OCI-LY3 (cell line): ENCODE data around the gene OR2T11.

ENCODE experiments used
- H2AFZ ChIP-seq: fragments of 200-600, 300-600 bp; shearing (Covaris generic); 2 replicates; pipeline ENCODE4 v1.6.0; 2014; ENCODE audit warnings: antibody characterized with exemption, low read depth, low read length
- H3K27ac ChIP-seq: fragments of 200-600, 300-600 bp; sonication (generic); 2 replicates; pipeline ENCODE4 v1.5.1; 2014; ENCODE audit warnings: mild to moderate bottlenecking, low read length, moderate library complexity, mixed read lengths
- H3K27me3 ChIP-seq: fragments of 200-600, 300-600 bp; sonication (generic); 2 replicates; pipeline ENCODE4 v1.6.1; 2014; ENCODE audit warnings: low read depth, low read length, mixed read lengths
- H3K36me3 ChIP-seq: fragments of 200-600, 300-600 bp; sonication (generic); replicated peaks from 2 replicates; pipeline ENCODE3; 2014; ENCODE audit warnings: low read depth, low read length, mixed read lengths
- H3K4me1 ChIP-seq: fragments of 300-600, 200-600 bp; sonication (generic); 2 replicates; pipeline ENCODE4 v1.6.1; 2014; ENCODE audit warnings: low read length, mixed read lengths
- H3K4me2 ChIP-seq: fragments of 200-600, 300-600 bp; sonication (generic); 2 replicates; pipeline ENCODE4 v1.6.1; 2014; ENCODE audit warnings: low read length, mixed read lengths
- H3K4me3 ChIP-seq: fragments of 300-600, 200-600 bp; sonication (generic); 2 replicates; pipeline ENCODE4 v1.5.1; 2014; ENCODE audit warnings: antibody characterized with exemption, mild to moderate bottlenecking, low read length, moderate library complexity
- H3K79me2 ChIP-seq: fragments of 300-600, 200-600 bp; shearing (Covaris generic); 2 replicates; pipeline ENCODE4 v1.6.1; 2014; ENCODE audit warnings: mild to moderate bottlenecking, low read length, mixed read lengths
- H3K9ac ChIP-seq: fragments of 300-600, 200-600 bp; shearing (Covaris generic); 2 replicates; pipeline ENCODE4 v1.6.0; 2014; ENCODE audit warnings: mild to moderate bottlenecking, low read length, moderate library complexity
- H3K9me3 ChIP-seq: fragments of 200-600, 300-600 bp; shearing (Covaris generic); 2 replicates; pipeline ENCODE4 v1.6.1; 2014; ENCODE audit warnings: low read length, mixed read lengths; ENCODE audit not compliant: insufficient read depth
- H4K20me1 ChIP-seq: fragments of 200-600, 300-600 bp; sonication (generic); 2 replicates; pipeline ENCODE4 v1.6.1; 2016; ENCODE audit warnings: low read length, mixed read lengths; ENCODE audit not compliant: insufficient read depth
- EZH2phosphoT487 ChIP-seq: fragments of 200-600 bp; shearing (Covaris generic); IDR thresholded peaks from 2 replicates; pipeline ENCODE4 v1.6.1; 2018; ENCODE audit warnings: antibody characterized with exemption, mixed run types, low read depth
- TF ChIP-seq, protein P1 (sequence below): fragments of 200-600, 300-600 bp; sonication (generic); IDR thresholded peaks from 2 replicates; pipeline ENCODE4 v1.5.1; 2014; ENCODE audit warnings: antibody characterized with exemption, low read length, low read depth

The OR2T11 gene

DNA sequence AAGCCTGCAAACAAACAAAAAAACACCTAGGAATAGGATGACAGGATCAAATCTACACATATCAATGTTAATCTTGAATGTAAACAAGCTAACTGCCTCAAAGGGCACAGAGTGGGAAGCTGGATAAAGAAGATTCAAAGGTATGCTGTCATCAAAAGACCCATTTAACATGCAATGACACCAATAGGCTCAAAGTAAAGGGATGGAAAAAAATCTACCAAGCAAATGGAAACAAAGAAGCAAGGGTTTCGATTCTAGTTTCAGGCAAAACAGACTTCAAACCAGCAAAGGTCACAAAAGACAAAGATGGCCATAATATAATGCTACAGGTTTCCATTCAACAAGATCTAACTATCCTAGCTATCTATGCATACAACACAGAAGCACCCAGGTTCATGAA lies 21.1 kb downstream of the OR2T11 start:
- Histone ChIP-seq H3K4me1 (no peaks in the 10 kb centered on the region), H3K79me2 (no peaks in the 10 kb centered on the region), H3K9ac (no peak overlapping the region), H3K27ac (no peak overlapping the region), H3K36me3 (no peaks in the 10 kb centered on the region), H3K27me3 (no peaks in the 10 kb centered on the region), H3K9me3 (no peaks in the 10 kb centered on the region), H2AFZ (no peak overlapping the region), H3K4me3 (no peak overlapping the region), H3K4me2 (no peak overlapping the region), H4K20me1 (no peaks in the 10 kb centered on the region)
- TF ChIP-seq, protein P1, sequence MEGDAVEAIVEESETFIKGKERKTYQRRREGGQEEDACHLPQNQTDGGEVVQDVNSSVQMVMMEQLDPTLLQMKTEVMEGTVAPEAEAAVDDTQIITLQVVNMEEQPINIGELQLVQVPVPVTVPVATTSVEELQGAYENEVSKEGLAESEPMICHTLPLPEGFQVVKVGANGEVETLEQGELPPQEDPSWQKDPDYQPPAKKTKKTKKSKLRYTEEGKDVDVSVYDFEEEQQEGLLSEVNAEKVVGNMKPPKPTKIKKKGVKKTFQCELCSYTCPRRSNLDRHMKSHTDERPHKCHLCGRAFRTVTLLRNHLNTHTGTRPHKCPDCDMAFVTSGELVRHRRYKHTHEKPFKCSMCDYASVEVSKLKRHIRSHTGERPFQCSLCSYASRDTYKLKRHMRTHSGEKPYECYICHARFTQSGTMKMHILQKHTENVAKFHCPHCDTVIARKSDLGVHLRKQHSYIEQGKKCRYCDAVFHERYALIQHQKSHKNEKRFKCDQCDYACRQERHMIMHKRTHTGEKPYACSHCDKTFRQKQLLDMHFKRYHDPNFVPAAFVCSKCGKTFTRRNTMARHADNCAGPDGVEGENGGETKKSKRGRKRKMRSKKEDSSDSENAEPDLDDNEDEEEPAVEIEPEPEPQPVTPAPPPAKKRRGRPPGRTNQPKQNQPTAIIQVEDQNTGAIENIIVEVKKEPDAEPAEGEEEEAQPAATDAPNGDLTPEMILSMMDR = no peak
- no peak for TF ChIP-seq EZH2phosphoT487

DNA sequence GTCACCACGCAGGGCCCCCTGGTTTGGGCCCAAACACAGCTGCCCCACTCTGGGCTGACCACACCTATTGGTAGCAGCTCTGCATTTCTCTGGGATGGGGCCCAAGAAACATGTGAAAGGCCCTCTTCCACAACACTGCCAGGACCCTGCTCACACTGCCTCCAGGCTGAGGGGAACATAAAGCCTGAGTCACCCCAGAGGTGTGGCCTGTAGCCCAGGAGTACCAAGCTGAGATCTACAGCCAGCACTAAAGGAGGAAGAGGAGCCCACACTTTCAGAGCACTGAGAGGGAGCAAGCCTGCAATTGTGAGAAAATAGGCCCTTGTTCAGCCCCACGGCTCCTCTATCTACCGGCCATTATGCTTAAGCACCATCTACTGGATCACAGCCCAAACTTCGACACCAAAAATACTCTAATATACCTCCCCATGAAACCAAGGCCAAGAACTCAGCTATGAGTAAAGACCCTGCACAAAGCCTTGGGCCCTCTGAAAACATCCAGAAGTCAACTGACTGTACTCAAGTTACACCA lies 22.9 kb downstream of the OR2T11 start:
- H3K36me3 ChIP-seq = no peaks in the 10 kb centered on the region
- no peaks in the 10 kb centered on the region for H3K4me1 ChIP-seq
- H3K27ac ChIP-seq = no peak overlapping the region
- H2AFZ ChIP-seq = no peak overlapping the region
- no peaks in the 10 kb centered on the region for H3K79me2 ChIP-seq
- no peaks in the 10 kb centered on the region for H3K27me3 ChIP-seq
- TF ChIP-seq, protein P1 = no peak
- no peak for TF ChIP-seq EZH2phosphoT487
- H4K20me1 ChIP-seq = no peaks in the 10 kb centered on the region
- no peak overlapping the region for H3K4me2 ChIP-seq
- no peak overlapping the region for H3K9ac ChIP-seq
- no peaks in the 10 kb centered on the region for H3K9me3 ChIP-seq
- no peak overlapping the region for H3K4me3 ChIP-seq

DNA sequence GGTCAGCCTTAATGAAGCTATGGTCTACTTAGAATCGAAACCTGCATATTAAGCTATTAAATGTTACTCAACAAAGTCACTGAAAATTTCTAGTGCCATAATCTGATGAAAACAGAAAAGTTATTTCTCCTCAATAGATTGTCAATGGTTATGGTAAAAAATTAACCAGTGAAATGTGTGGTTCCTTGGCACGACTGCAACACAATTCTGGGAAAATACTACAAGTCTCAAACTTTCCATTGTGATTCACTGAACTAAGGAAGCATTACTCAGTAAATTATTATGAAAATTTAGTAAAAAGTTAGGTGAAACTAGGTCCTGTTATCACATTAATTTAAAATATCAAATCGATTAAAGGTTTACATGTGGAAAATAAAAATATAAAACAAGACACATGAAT lies 24.6 kb downstream of the OR2T11 start:
- H3K4me3 ChIP-seq = no peak overlapping the region
- no peak overlapping the region for H3K4me2 ChIP-seq
- no peaks in the 10 kb centered on the region for H3K79me2 ChIP-seq
- no peaks in the 10 kb centered on the region for H3K4me1 ChIP-seq
- H3K27me3 ChIP-seq = no peaks in the 10 kb centered on the region
- no peaks in the 10 kb centered on the region for H4K20me1 ChIP-seq
- no peak overlapping the region for H3K9ac ChIP-seq
- H3K9me3 ChIP-seq = no peaks in the 10 kb centered on the region
- no peak overlapping the region for H3K27ac ChIP-seq
- H2AFZ ChIP-seq = no peak overlapping the region
- H3K36me3 ChIP-seq = no peaks in the 10 kb centered on the region
- TF ChIP-seq, protein P1 = no peak
- TF ChIP-seq EZH2phosphoT487 = no peak

DNA sequence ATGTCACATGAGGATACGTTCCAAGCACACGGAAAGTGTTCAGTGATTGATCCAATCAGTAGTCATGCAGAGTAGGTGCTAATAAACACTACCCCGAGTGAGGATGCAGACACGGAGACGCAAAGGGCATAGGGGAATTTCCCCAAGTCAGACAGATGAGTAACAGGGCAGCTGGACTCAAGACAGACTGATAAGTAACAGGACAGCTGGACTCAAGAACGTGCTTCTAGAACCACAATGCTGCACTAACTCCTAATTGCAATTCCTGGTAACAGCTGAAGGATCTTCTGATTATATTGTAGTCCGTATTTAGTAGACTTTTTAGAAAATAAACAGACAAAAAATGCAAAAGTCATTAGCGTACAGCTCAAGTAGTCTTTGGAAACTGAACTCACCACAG lies 35.5 kb downstream of the OR2T11 start:
- TF ChIP-seq, protein P1 = no peak
- no peak for TF ChIP-seq EZH2phosphoT487
- no peak overlapping the region for H3K9ac ChIP-seq
- H2AFZ ChIP-seq = no peak overlapping the region
- H3K36me3 ChIP-seq = no peaks in the 10 kb centered on the region
- H3K4me3 ChIP-seq = no peak overlapping the region
- H3K79me2 ChIP-seq = no peaks in the 10 kb centered on the region
- H3K27ac ChIP-seq = no peak overlapping the region
- H3K4me2 ChIP-seq = no peak overlapping the region
- H3K4me1 ChIP-seq = no peaks in the 10 kb centered on the region
- H3K9me3 ChIP-seq = no peaks in the 10 kb centered on the region
- H3K27me3 ChIP-seq = no peaks in the 10 kb centered on the region
- no peaks in the 10 kb centered on the region for H4K20me1 ChIP-seq
